SK-N-SH (cell line): ENCODE results near the gene YWHAH. TPM values are rescaled to one million over a fixed set of nuclear protein-coding genes. Genes with fewer than 3 reads are reported as not detected.

ENCODE experiments used
- CTCF ChIA-PET: fragments of 300-600, 350-600 bp; formaldehyde crosslinking; extraction: SDS; loops from one replicate; lab custom pipeline; 2021; lab: Yijun Ruan, JAX
- POLR2A ChIA-PET: fragments of 350-600 bp; sonication (Branson Sonifier 250); formaldehyde crosslinking; extraction: SDS; loops from one replicate; lab custom pipeline; 2020; ENCODE audit warnings: antibody characterized with exemption, inconsistent platforms; lab: Yijun Ruan, JAX
- DNase-seq: peaks from one replicate; pipeline ENCODE4 v3.0.0; 2012
- H2AFZ ChIP-seq: fragments of 200-600 bp; sonication (generic); 2 replicates; pipeline ENCODE4 v1.8.1; 2016; ENCODE audit warnings: antibody characterized with exemption, mild to moderate bottlenecking, low read depth
- H3F3A ChIP-seq: fragments of 200-600 bp; sonication (generic); replicated peaks from 2 replicates; pipeline ENCODE3; 2016; ENCODE audit warnings: antibody characterized with exemption, mild to moderate bottlenecking; ENCODE audit not compliant: insufficient read depth
- H3K27ac ChIP-seq, 2 experiments: fragments of 200-500 bp in 1 of 2; fragments of 200-600 bp in 1 of 2; sonication (Bioruptor generic) in 1 of 2; sonication (generic), shearing (Covaris generic) in 1 of 2; 2 replicates each; pipeline versions ENCODE4 v1.5.1 to v1.6.1; 2014 to 2016; ENCODE audit warnings: low read depth in 2 of 2, inconsistent platforms in 1 of 2, low read length in 1 of 2, mild to moderate bottlenecking in 1 of 2, mixed read lengths in 1 of 2
- H3K27me3 ChIP-seq: fragments of 200-600 bp; sonication (generic), shearing (Covaris generic); 2 replicates; pipeline ENCODE4 v1.6.1; 2016; ENCODE audit warnings: mixed run types; ENCODE audit not compliant: insufficient read depth
- H3K36me3 ChIP-seq, 2 experiments: fragments of 200-500 bp in 1 of 2; fragments of 200-600 bp in 1 of 2; sonication (Bioruptor generic) in 1 of 2; sonication (generic) in 1 of 2; replicated peaks in 1 of 2; 2 replicates each; pipeline versions ENCODE3 to v1.5.1; 2014 to 2016; ENCODE audit warnings: low read length in 1 of 2, mild to moderate bottlenecking in 1 of 2; ENCODE audit not compliant: insufficient read depth in 2 of 2, control insufficient read depth in 1 of 2
- H3K4me1 ChIP-seq, 2 experiments: fragments of 200-500 bp in 1 of 2; fragments of 200-600 bp in 1 of 2; sonication (Bioruptor generic) in 1 of 2; sonication (generic), shearing (Covaris generic) in 1 of 2; 2 replicates each; pipeline versions ENCODE4 v1.5.1 to v1.6.1; 2014 to 2016; ENCODE audit warnings: low read depth in 1 of 2, low read length in 1 of 2, mixed run types in 1 of 2; ENCODE audit not compliant: insufficient read depth in 2 of 2, control insufficient read depth in 1 of 2
- H3K4me2 ChIP-seq: fragments of 200-600 bp; sonication (generic), shearing (Covaris generic); 2 replicates; pipeline ENCODE4 v1.6.1; 2017; ENCODE audit warnings: mixed run types
- H3K4me3 ChIP-seq, 2 experiments: fragments of 200-500 bp in 1 of 2; fragments of 200-600 bp in 1 of 2; sonication (Bioruptor generic) in 1 of 2; sonication (generic), shearing (Covaris generic) in 1 of 2; 2 replicates each; pipeline versions ENCODE4 v1.5.1 to v1.8.1; 2014 to 2016; ENCODE audit warnings: low read depth in 2 of 2, inconsistent platforms in 1 of 2, low read length in 1 of 2, mild to moderate bottlenecking in 1 of 2, mixed read lengths in 1 of 2, moderate library complexity in 1 of 2
- H3K79me2 ChIP-seq: fragments of 200-600 bp; sonication (generic); 2 replicates; pipeline ENCODE4 v1.8.1; 2017; ENCODE audit warnings: mild to moderate bottlenecking; ENCODE audit not compliant: insufficient read depth
- H3K9ac ChIP-seq: fragments of 200-600 bp; sonication (generic); 2 replicates; pipeline ENCODE4 v1.6.1; 2017; ENCODE audit warnings: mixed run types
- H3K9me2 ChIP-seq: fragments of 200-600 bp; sonication (generic); 2 replicates; pipeline ENCODE4 v1.6.1; 2017; ENCODE audit warnings: mixed run types
- H3K9me3 ChIP-seq: fragments of 200-600 bp; sonication (generic); 2 replicates; pipeline ENCODE4 v1.6.1; 2017; ENCODE audit warnings: mixed run types, mild to moderate bottlenecking, moderate library complexity
- H4K20me1 ChIP-seq: fragments of 200-600 bp; sonication (generic); 2 replicates; pipeline ENCODE4 v1.6.1; 2017; ENCODE audit warnings: mild to moderate bottlenecking, mixed run types; ENCODE audit not compliant: insufficient read depth
- FOXJ3 ChIP-seq: sonication (generic); formaldehyde crosslinking; IDR thresholded peaks from 2 replicates; pipeline ENCODE4 v1.5.1; 2020; ENCODE audit warnings: mild to moderate bottlenecking, missing genetic modification reagents
- IRF3 ChIP-seq: fragments of 150-350 bp; IDR thresholded peaks from 2 replicates; pipeline ENCODE4 v1.6.1; 2016; ENCODE audit warnings: mild to moderate bottlenecking, low read depth, low read length
- JUND ChIP-seq: IDR thresholded peaks from 2 replicates; pipeline ENCODE4 v1.4.0; 2012
- NFIC ChIP-seq: IDR thresholded peaks from 2 replicates; pipeline ENCODE4 v1.4.0; 2012; ENCODE audit warnings: borderline replicate concordance
- NRF1 ChIP-seq: IDR thresholded peaks from 2 replicates; pipeline ENCODE4 v1.6.1; 2012; ENCODE audit warnings: low read depth, mild to moderate bottlenecking, low read length
- POLR2AphosphoS5 ChIP-seq: IDR thresholded peaks from 2 replicates; pipeline ENCODE4 v1.6.1; 2012; ENCODE audit warnings: low read depth, low read length
- REST ChIP-seq: IDR thresholded peaks from 2 replicates; pipeline ENCODE4 v1.6.1; 2012; ENCODE audit warnings: mild to moderate bottlenecking, low read depth, low read length, moderate library complexity
- RXRA ChIP-seq: IDR thresholded peaks from 2 replicates; pipeline ENCODE4 v1.4.0; 2012; ENCODE audit warnings: low read depth, mild to moderate bottlenecking, borderline replicate concordance
- SMC3 ChIP-seq: IDR thresholded peaks from 2 replicates; pipeline ENCODE4 v1.6.1; 2012; ENCODE audit warnings: low read depth, low read length, improper control_type of control experiment
- TCF12 ChIP-seq: IDR thresholded peaks from 2 replicates; pipeline ENCODE4 v1.4.0; 2012
- TEAD4 ChIP-seq: IDR thresholded peaks from 2 replicates; pipeline ENCODE4 v1.4.0; 2012; ENCODE audit warnings: mild to moderate bottlenecking, borderline replicate concordance; ENCODE audit not compliant: insufficient read depth
- USF1 ChIP-seq: IDR thresholded peaks from 2 replicates; pipeline ENCODE4 v1.4.0; 2012; ENCODE audit warnings: low read depth, borderline replicate concordance
- USF2 ChIP-seq: fragments of 150-350 bp; IDR thresholded peaks from 2 replicates; pipeline ENCODE4 v1.6.1; 2017; ENCODE audit warnings: antibody characterized with exemption, low read length, low read depth, borderline replicate concordance
- YY1 ChIP-seq: IDR thresholded peaks from 2 replicates; pipeline ENCODE4 v1.4.0; 2012; ENCODE audit warnings: low read depth, mild to moderate bottlenecking
- WGBS: methylation state at CpG from one replicate; pipeline ENCODE4 v1.1.6; 2017; ENCODE audit warnings: low lambda C conversion rate; 5-methylcytosine and 5-hydroxymethylcytosine counted together
- polyA plus RNA-seq, 3 experiments: library from polyadenylated mRNA; depleted of rRNA; stranded (reverse); fragments of >200 nt; gene quantifications; 2 replicates each; pipeline ENCODE4 v1.2.3, GENCODE V29; 2012

YWHAH gene
- polyA plus RNA-seq, 1 of the 3 experiments (the other 2 are of a cell fraction), result 102 TPM

- no peak overlapping the region for H3K9ac ChIP-seq
- H3K4me1 ChIP-seq, result peaks cover 4 to 19% of the 10 kb centered on the region in 2 experiments; a peak in 2 of 4 replicates
- H3K27ac ChIP-seq, result no peak overlapping the region
- no peaks in the 10 kb centered on the region for H3K27me3 ChIP-seq
- H3K4me2 ChIP-seq, result no peak overlapping the region
- no peak for DNase-seq
- no peak overlapping the region for H2AFZ ChIP-seq
- H3K79me2 ChIP-seq, result no peaks in the 10 kb centered on the region
- no peaks in the 10 kb centered on the region for H3K9me2 ChIP-seq
- H3K9me3 ChIP-seq, result no peaks in the 10 kb centered on the region
- peaks cover 0 to 14% of the 10 kb centered on the region in 2 experiments for H3K36me3 ChIP-seq
- H3F3A ChIP-seq, result no peaks in the 10 kb centered on the region
- ChIA-PET CTCF (interaction anchor here (0.7 to 1.7 kb wide), 2 partner anchors 75 to 231 kb away, joined by 3 to 5 read pairs; no protein-coding TSS in a partner anchor), POLR2A (interaction anchor here (0.6 kb wide), 1 partner anchor 44 kb away, joined by 4 read pairs; no protein-coding TSS in a partner anchor)
- 97% methylated on average over 2 of the region's 2 CpGs for WGBS
- no peak overlapping the region for H3K4me3 ChIP-seq
- no peak for TF ChIP-seq USF1
- no peak for TF ChIP-seq POLR2AphosphoS5
- TF ChIP-seq SMC3, result no peak
- no peak for TF ChIP-seq IRF3
- TF ChIP-seq NRF1, result no peak
- no peak for TF ChIP-seq FOXJ3 (CRISPR knock-in tag)
- TF ChIP-seq JUND, result no peak
- no peak for TF ChIP-seq NFIC
- no peak for TF ChIP-seq REST
- no peak for TF ChIP-seq TCF12
- TF ChIP-seq USF2, result no peak
- no peak for TF ChIP-seq YY1
- TF ChIP-seq RXRA, result no peak
- no peak for TF ChIP-seq TEAD4
- no peaks in the 10 kb centered on the region for H4K20me1 ChIP-seq
These were observed 48.8 kb upstream of the YWHAH start for GRCh38 chr22:31895411-31896123.
